SK-N-SH treated with all-trans-retinoic acid at 6 μM for 48 hours (cell line): ENCODE results near the gene LRRC9.
"Not testable (repeated sequence)": the region's sequence is repeated elsewhere in the genome, so short reads cannot be mapped to it uniquely, and the experiment has no call there.

ENCODE experiments used
- ATAC-seq: fragments of 200-7000 bp; cut with Tn5 transposase; 3 replicates; pipeline ENCODE4 v1.9.1; 2020; ENCODE audit warnings: mild to moderate bottlenecking, moderate library complexity
- BACH2 ChIP-seq: fragments of 250-450 bp; sonication (Bioruptor Pico); IDR thresholded peaks from 2 replicates; pipeline ENCODE4 v1.9.0; 2021; ENCODE audit warnings: mild to moderate bottlenecking, borderline replicate concordance
- CREB5 ChIP-seq: fragments of 250-450 bp; sonication (Bioruptor Pico); IDR thresholded peaks from 2 replicates; pipeline ENCODE4 v1.5.1; 2020; ENCODE audit warnings: low read depth, mild to moderate bottlenecking, moderate library complexity
- CSDC2 ChIP-seq: fragments of 250-450 bp; sonication (Bioruptor Pico); IDR thresholded peaks from 2 replicates; pipeline ENCODE4 v1.5.0; 2020; ENCODE audit warnings: mild to moderate bottlenecking, moderate library complexity
- CSRNP3 ChIP-seq: fragments of 250-450 bp; sonication (Bioruptor Pico); IDR thresholded peaks from 2 replicates; pipeline ENCODE4 v1.5.1; 2021; ENCODE audit warnings: mild to moderate bottlenecking, moderate library complexity
- ESRRG ChIP-seq: fragments of 250-450 bp; sonication (Bioruptor Pico); IDR thresholded peaks from 2 replicates; pipeline ENCODE4 v1.6.1; 2021; ENCODE audit warnings: mild to moderate bottlenecking
- GLIS3 ChIP-seq: fragments of 250-450 bp; sonication (Bioruptor Pico); IDR thresholded peaks from 2 replicates; pipeline ENCODE4 v1.5.0; 2020; ENCODE audit warnings: mild to moderate bottlenecking, moderate library complexity
- ISL1 ChIP-seq: fragments of 250-450 bp; sonication (Bioruptor Pico); IDR thresholded peaks from 2 replicates; pipeline ENCODE4 v2.1.2; 2022; ENCODE audit warnings: mild to moderate bottlenecking, moderate library complexity
- OSR1 ChIP-seq: fragments of 250-450 bp; sonication (Bioruptor Pico); IDR thresholded peaks from 2 replicates; pipeline ENCODE4 v1.8.0; 2022; ENCODE audit warnings: moderate library complexity, mild to moderate bottlenecking, inconsistent platforms
- PATZ1 ChIP-seq: fragments of 250-450 bp; sonication (Bioruptor Pico); IDR thresholded peaks from 2 replicates; pipeline ENCODE4 v1.8.0; 2020; ENCODE audit warnings: mild to moderate bottlenecking, moderate library complexity, borderline replicate concordance
- POU6F1 ChIP-seq: fragments of 250-450 bp; sonication (Bioruptor Pico); IDR thresholded peaks from 2 replicates; pipeline ENCODE4 v1.8.0; 2021; ENCODE audit warnings: low read depth, mild to moderate bottlenecking, moderate library complexity, borderline replicate concordance
- PPARA ChIP-seq: fragments of 250-450 bp; sonication (Bioruptor Pico); IDR thresholded peaks from 2 replicates; pipeline ENCODE4 v1.5.0; 2020; ENCODE audit warnings: mild to moderate bottlenecking, borderline replicate concordance
- RARB ChIP-seq: fragments of 250-450 bp; sonication (Bioruptor Pico); IDR thresholded peaks from 2 replicates; pipeline ENCODE4 v1.8.0; 2021; ENCODE audit warnings: mild to moderate bottlenecking, moderate library complexity
- SNAI2 ChIP-seq: fragments of 250-450 bp; sonication (Bioruptor Pico); IDR thresholded peaks from 2 replicates; pipeline ENCODE4 v1.5.0; 2020; ENCODE audit warnings: mild to moderate bottlenecking, moderate library complexity
- TCF4 ChIP-seq: fragments of 250-450 bp; sonication (Bioruptor Pico); IDR thresholded peaks from 2 replicates; pipeline ENCODE4 v1.8.0; 2021; ENCODE audit warnings: mild to moderate bottlenecking, moderate library complexity, borderline replicate concordance
- TOX ChIP-seq: fragments of 250-450 bp; sonication (Bioruptor Pico); IDR thresholded peaks from 2 replicates; pipeline ENCODE4 v1.8.0; 2021; ENCODE audit warnings: mild to moderate bottlenecking, moderate library complexity, borderline replicate concordance
- TSHZ2 ChIP-seq: fragments of 250-450 bp; sonication (Bioruptor Pico); IDR thresholded peaks from 2 replicates; pipeline ENCODE4 v1.5.0; 2020; ENCODE audit warnings: mild to moderate bottlenecking, moderate library complexity
- ZC3H10 ChIP-seq: fragments of 250-450 bp; sonication (Bioruptor Pico); IDR thresholded peaks from 2 replicates; pipeline ENCODE4 v1.5.1; 2021; ENCODE audit warnings: mild to moderate bottlenecking, moderate library complexity
- ZFP3 ChIP-seq: fragments of 250-450 bp; sonication (Bioruptor Pico); IDR thresholded peaks from 2 replicates; pipeline ENCODE4 v1.5.0; 2020; ENCODE audit warnings: mild to moderate bottlenecking, moderate library complexity
- ZFP30 ChIP-seq: fragments of 450-650 bp; formaldehyde crosslinking; IDR thresholded peaks from 2 replicates; pipeline ENCODE4 v1.5.0; 2022; ENCODE audit warnings: mild to moderate bottlenecking, moderate library complexity
- ZNF70 ChIP-seq: fragments of 450-650 bp; formaldehyde crosslinking; IDR thresholded peaks from 2 replicates; pipeline ENCODE4 v1.5.0; 2020; ENCODE audit warnings: mild to moderate bottlenecking, moderate library complexity
- ZNF8 ChIP-seq: fragments of 450-650 bp; formaldehyde crosslinking; IDR thresholded peaks from 2 replicates; pipeline ENCODE4 v1.5.0; 2020; ENCODE audit warnings: mild to moderate bottlenecking, moderate library complexity

The LRRC9 gene

GRCh38 chr14:60097974-60098373, 178.0 kb downstream of the LRRC9 start:
- ATAC-seq: no peak

GRCh38 chr14:60099855-60100254, 179.9 kb downstream of the LRRC9 start:
- not testable (repeated sequence) for ATAC-seq

More at GRCh38 chr14:60097974-60098373, 178.0 kb downstream of the LRRC9 start:
- TF ChIP-seq PATZ1 (CRISPR knock-in tag) (no peak), PPARA (CRISPR knock-in tag) (no peak), CSDC2 (CRISPR knock-in tag) (no peak), ISL1 (CRISPR knock-in tag) (no peak), TSHZ2 (CRISPR knock-in tag) (no peak), ZFP30 (CRISPR knock-in tag) (no peak), BACH2 (CRISPR knock-in tag) (no peak), ZFP3 (no peak)

- ATAC-seq: peak; percentile 49
These were observed 181.8 kb downstream of the LRRC9 start for GRCh38 chr14:60101786-60102185.

GRCh38 chr14:60102389-60102788, 182.4 kb downstream of the LRRC9 start:
- no peak for TF ChIP-seq ESRRG
- TF ChIP-seq CSDC2 (CRISPR knock-in tag): no peak
- no peak for TF ChIP-seq CSRNP3 (CRISPR knock-in tag)
- TF ChIP-seq POU6F1 (CRISPR knock-in tag): no peak
- no peak for TF ChIP-seq BACH2 (CRISPR knock-in tag)
- no peak for TF ChIP-seq ZNF70
- TF ChIP-seq TOX (CRISPR knock-in tag): no peak
- no peak for TF ChIP-seq PATZ1 (CRISPR knock-in tag)
- no peak for TF ChIP-seq OSR1 (CRISPR knock-in tag)
- TF ChIP-seq TCF4 (CRISPR knock-in tag): no peak
- TF ChIP-seq RARB (CRISPR knock-in tag): no peak
- no peak for TF ChIP-seq ZNF8 (CRISPR knock-in tag)
- TF ChIP-seq TSHZ2 (CRISPR knock-in tag): no peak
- TF ChIP-seq ZC3H10: no peak
- no peak for TF ChIP-seq SNAI2 (CRISPR knock-in tag)
- no peak for TF ChIP-seq ZFP30 (CRISPR knock-in tag)
- no peak for TF ChIP-seq GLIS3
- TF ChIP-seq CREB5: no peak
- no peak for TF ChIP-seq ISL1 (CRISPR knock-in tag)
- no peak for TF ChIP-seq ZFP3
- peak; percentile 60; the same call in 2 of the 3 replicates for ATAC-seq

More at GRCh38 chr14:60101786-60102185, 181.8 kb downstream of the LRRC9 start:
- TF ChIP-seq ISL1 (CRISPR knock-in tag): no peak
- TF ChIP-seq ZNF8 (CRISPR knock-in tag): 0 out of 2 replicates have a peak, but pooled peaks have one; percentile 20
